NCI-H345 treated with DMSO at 0.1 percent for 48 hours (cell line): ENCODE data around the gene AP2B1.

Experiments
- DNase-seq: peaks from one replicate; lab custom pipeline; 2025; ENCODE audit not compliant: unreplicated experiment; lab: John Stamatoyannopoulos, UW

The AP2B1 gene

GRCh38 chr17:35726953-35727460 lies 139.9 kb downstream of the AP2B1 start:
- no peak for DNase-seq

- DNase-seq, result no peak
These were observed 140.5 kb downstream of the AP2B1 start for GRCh38 chr17:35727635-35728034.

- no peak for DNase-seq
These were observed 141.4 kb downstream of the AP2B1 start for GRCh38 chr17:35728551-35728950.

- no peak for DNase-seq
These were observed 142.3 kb downstream of the AP2B1 start for GRCh38 chr17:35729405-35729833.

GRCh38 chr17:35730400-35731005 lies 143.4 kb downstream of the AP2B1 start:
- no peak for DNase-seq

GRCh38 chr17:35731239-35731916 lies 144.3 kb downstream of the AP2B1 start, which contains the start of gene RASL10B:
Gene RASL10B, plus strand, starts transcription at chr17:35731639. Its CDS starts 3,546 bp downstream, at chr17:35735185.
- DNase-seq, result no peak

- no peak for DNase-seq
These were observed 145.0 kb downstream of the AP2B1 start for GRCh38 chr17:35731917-35732805.

- DNase-seq, result no peak
These were observed 145.6 kb downstream of the AP2B1 start for GRCh38 chr17:35732806-35733136.

- no peak for DNase-seq
These were observed 146.2 kb downstream of the AP2B1 start for GRCh38 chr17:35733366-35733765.

GRCh38 chr17:35734396-35734795 lies 147.3 kb downstream of the AP2B1 start:
- no peak for DNase-seq

GRCh38 chr17:35735036-35735805 lies 148.1 kb downstream of the AP2B1 start:
- DNase-seq, result no peak

- no peak for DNase-seq
These were observed 149.1 kb downstream of the AP2B1 start for GRCh38 chr17:35736236-35736635.

GRCh38 chr17:35738519-35739133 lies 151.5 kb downstream of the AP2B1 start:
- DNase-seq, result no peak

- DNase-seq, result no peak
These were observed 153.1 kb downstream of the AP2B1 start for GRCh38 chr17:35740216-35740615.

GRCh38 chr17:35740997-35741931 lies 154.1 kb downstream of the AP2B1 start:
- DNase-seq, result no peak

- DNase-seq, result no peak
These were observed 155.4 kb downstream of the AP2B1 start for GRCh38 chr17:35742496-35742895.

- no peak for DNase-seq
These were observed 155.9 kb downstream of the AP2B1 start for GRCh38 chr17:35742896-35743477.

- DNase-seq, result no peak
These were observed 156.7 kb downstream of the AP2B1 start for GRCh38 chr17:35743626-35744328.
